ENCODE results near the gene RBFOX1.

Gene RBFOX1

DNA sequence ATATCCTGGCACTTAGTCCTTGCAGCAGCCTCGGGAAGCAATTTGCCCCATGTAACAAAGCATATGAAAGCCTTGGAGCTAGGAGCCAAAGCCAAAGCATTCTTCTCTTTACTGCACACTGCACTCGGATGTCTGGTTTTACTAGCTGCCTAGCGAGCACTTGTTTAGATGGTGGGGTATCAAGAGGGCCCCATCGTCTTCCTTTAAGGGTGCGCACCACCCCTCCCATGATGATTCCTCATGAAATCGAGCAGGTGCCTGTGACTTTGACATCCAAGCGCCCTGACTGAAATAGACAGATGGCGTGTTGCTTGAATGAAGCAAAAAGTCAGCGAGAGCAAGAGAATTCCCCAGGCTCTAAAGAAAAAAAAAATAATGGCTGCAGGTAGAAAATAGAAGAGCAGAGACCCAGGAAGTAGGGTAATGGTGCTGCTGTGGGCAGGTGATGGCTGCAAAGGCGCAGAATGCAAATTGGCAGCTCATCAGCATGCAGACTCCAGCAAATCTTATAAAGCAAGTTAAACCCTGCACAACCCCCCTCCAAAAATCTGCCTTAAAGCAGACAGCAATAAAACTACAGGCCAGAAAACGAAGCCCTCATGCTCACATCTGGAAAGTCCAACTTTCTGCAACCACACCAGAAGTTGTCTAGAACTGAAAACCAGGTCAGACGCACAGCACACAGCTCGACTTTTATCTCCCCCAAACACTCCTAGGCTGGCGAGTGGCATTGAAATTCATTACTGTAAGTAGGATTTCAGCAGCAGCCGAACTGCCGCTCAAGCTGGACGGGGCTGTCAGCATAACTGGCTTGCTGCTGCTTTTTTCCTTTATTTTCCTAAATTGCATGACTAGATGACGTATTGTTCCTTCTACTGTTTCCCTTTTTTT lies 384.3 kb downstream of the RBFOX1 start:
- DNase-seq, result no peak

DNA sequence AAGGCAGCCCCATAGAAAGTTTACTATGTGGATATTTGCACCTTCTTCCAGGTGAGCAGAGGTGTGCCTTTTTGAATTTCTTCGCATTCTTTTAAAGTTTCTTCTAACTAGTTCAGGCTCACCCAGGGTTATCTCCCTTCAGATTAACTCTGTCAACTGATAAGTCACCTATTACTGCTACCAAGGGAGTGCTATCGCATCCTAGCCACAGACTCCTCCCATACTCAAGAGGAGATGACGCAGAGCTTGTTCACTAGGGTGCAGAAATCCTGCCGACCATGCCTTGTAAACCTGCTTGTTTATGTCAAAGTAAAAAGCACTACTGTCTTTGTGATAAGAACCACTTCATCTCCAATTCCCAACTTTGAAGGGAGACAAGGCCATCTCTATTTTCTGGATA lies 390.1 kb downstream of the RBFOX1 start:
- no peak for DNase-seq

DNA sequence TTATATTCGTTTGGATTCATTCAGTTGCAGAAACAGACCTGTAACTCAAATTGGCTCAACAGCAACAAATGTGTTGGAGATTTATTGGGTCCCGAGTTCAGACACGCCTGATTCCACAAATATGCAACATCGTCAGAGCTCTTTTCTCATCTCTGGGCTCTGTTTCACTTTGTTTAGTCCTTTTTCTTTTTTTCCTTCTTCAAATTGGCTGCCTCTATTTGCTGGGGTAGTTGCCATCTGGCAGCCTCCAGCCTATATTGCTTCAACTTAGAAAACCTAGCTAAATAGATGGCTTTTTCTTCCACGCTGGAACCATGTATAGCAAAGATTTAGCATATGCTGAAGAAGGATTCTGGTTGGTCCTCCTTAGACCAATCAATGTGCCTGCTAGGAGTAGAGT lies 398.5 kb downstream of the RBFOX1 start:
- no peak for DNase-seq

DNA sequence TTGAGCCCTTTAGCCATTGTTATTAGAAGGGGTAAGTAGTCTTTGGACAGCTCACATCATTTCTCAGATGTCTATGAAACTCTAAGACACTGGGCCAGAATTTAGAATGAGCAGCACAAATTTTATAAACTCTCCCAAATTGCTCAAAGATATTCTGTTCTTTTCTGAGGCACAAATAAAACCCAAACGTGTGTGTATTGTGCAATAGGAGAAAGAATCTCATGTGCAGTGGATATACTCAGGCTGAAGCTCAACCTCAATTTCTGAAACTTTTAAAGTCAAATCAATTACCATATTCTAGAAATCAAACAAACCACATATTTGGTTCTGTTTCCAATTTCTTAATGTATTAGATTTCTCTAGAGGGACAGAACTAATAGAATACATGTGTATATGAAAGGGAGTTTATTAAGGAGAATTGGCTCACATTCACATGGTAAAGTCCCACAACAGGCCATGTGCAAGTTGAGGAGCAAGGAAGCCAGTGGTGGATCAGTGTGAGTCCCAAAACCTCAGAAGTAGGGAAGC lies 403.6 kb downstream of the RBFOX1 start:
- DNase-seq, result no peak

DNA sequence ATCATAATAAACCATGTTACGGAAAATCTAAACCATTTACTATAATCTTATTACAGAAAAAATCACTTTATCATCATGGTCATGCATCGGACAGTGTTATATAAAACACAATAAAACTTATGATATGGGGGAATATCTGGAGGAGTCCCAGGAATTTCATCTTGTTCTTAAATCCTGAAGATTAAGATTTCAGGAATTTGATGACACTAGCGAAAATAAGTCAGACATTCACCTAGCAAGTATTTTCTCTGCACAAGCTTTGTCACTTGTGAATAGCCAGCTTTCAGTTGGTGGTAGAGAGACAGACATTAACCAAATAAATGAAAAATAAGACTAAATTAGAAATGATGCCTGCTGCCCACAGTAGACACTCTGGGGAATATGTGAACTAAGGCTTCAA lies 410.0 kb downstream of the RBFOX1 start:
- no peak for DNase-seq

DNA sequence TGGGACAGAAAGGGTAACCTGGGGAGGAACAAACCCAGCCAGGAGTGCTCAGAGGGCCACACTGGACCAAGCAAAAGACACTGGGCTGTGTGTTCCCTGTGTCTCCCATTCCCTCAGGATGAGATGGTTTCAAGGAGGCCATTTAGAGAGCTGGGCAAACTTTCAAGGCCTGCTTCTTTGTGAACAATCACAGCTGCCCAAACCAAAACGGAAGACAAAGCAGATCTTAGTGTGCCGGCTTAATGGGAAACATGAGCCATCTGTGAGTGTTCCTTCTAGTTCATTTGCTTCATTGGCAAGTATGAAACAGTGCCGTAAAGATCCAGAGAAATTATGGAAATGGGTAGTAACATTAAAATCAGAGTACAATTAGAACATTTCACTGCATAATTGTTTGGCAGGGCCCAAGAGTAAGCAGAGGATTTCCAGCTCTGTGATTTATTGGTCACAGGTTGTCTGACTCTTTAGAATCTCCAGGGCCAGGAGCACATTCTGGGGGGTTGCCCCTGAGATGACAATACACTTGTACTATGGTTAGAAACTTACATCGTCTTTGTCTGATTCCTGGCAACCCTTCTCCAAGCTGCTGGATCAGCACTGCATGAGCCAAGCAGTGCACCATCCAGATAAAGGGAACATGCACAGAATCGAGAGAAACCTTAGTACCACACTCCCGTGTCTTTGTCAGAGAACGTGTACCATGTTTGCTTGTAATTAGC lies 412.1 kb downstream of the RBFOX1 start:
- no peak for DNase-seq

DNA sequence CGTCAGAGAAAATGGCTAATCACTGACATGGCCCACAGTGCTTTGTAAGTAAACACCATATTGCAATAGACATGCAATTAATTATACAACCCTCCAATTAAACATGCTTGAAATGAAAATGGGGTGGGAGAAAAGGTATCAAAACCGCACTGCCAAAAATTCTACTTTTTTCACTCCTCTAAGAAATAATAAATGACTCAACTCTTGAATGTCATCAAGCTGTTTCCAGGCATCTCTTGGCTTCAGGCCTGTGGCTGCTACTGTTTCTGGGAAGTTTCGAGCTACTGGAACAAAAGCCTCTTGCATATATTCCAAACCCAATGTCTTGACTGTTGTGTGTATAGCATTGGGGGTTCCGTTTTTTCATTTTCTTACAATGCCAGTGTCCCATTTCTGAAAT lies 412.6 kb downstream of the RBFOX1 start:
- DNase-seq, result no peak

DNA sequence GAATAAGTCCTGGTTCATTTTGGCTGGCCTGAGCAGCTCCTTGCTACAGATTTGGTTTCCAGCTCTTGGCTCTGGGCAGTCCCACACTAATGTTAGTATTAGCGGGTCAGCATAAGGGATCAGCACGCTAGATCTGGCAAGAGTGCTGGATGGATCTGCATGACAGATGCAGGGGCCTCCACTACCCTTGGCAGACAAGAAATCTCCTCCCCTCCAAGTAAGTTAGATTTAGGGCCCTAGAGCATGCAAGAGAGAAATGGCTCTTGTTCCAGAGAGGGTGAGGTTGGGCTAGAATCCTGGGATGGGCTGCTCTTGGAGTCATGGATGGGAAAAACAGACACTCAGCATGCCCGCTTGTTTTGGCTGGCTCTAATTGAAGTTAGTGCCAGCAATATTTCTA lies 414.3 kb downstream of the RBFOX1 start:
- no peak for DNase-seq

DNA sequence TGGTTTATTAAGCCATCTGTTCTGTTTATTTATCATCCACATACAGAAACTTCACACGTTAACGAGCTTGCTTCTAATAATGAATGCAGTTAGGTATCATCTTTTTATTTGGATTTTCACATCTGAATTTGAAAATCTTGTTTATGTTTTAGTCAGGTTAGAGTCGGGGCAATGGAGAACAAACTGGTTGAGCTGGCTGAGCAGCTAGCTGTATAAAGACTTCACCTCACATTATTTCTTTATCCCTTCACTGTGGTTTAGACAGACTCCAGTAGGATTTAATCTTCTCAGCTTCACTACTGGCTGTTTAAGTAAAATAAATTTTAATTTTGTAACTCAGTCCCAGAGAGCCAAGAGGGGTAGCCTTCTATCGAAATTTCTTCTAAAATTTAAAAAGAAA lies 415.9 kb downstream of the RBFOX1 start:
- DNase-seq, result no peak

DNA sequence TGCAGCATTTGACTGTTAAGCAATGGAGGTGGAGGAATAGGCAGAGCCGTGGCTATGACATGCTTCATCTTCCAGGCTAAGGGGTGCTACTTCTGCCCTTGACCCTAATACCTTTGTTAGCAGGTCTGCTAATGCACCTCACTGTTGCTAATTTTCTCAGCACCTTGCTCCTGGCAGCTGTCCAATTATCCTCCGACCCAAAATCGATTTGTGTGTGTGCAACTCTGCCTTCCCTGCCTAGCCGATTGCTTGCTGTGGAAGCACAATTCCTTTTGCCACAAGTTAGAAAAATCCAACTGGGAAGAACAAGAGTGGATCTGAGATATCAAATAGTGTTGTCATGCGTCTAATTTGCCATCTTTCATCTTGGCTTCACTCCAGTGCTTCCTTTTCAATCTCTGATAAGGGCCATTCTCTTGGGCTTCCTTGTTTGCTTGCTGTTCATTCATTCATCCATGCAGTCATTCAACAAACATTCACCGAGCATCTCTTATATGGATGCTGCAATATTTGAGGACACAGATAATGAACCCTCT lies 422.8 kb downstream of the RBFOX1 start:
- peak; percentile 48 for DNase-seq

Data from NCI-H774 (cell line).